ENCODE measurements around the gene TRIM69.

DNA sequence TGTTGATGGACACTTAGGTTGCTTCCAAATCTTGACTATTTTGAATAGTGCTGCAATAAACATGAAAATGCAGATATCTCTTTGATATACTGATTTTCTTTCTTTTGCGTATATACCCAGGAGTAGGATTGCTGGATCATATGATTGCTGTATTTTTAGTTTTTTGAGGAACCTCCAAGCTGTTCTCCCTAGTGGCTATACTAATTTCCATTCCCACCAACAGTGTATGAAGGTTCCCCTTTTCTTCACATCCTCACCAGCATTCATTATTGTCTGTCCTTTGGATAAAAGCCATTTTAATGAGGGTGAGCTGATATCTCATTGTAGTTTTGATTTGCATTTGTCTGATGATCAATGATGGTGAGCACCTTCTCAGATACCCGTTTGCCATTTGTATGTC is 37.7 kb upstream of the TRIM69 start:
- TF ChIP-seq, protein P1, sequence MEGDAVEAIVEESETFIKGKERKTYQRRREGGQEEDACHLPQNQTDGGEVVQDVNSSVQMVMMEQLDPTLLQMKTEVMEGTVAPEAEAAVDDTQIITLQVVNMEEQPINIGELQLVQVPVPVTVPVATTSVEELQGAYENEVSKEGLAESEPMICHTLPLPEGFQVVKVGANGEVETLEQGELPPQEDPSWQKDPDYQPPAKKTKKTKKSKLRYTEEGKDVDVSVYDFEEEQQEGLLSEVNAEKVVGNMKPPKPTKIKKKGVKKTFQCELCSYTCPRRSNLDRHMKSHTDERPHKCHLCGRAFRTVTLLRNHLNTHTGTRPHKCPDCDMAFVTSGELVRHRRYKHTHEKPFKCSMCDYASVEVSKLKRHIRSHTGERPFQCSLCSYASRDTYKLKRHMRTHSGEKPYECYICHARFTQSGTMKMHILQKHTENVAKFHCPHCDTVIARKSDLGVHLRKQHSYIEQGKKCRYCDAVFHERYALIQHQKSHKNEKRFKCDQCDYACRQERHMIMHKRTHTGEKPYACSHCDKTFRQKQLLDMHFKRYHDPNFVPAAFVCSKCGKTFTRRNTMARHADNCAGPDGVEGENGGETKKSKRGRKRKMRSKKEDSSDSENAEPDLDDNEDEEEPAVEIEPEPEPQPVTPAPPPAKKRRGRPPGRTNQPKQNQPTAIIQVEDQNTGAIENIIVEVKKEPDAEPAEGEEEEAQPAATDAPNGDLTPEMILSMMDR (conservative IDR thresholded peaks at IDR 0.05; ENCODE audit: low read depth, low read length), result no peak
- no peak for TF ChIP-seq POLR2A (IDR thresholded peaks at IDR 0.05; ENCODE audit: low read depth, low read length)
- TF ChIP-seq RFX5 (IDR thresholded peaks at IDR 0.05; ENCODE audit: low read depth, low read length), result no peak
- no peak for TF ChIP-seq MAFK (IDR thresholded peaks at IDR 0.05; ENCODE audit: low read depth, low read length)
- no peak for TF ChIP-seq FOS (IDR thresholded peaks at IDR 0.05; ENCODE audit: low read depth, low read length)
- TF ChIP-seq, protein P2, sequence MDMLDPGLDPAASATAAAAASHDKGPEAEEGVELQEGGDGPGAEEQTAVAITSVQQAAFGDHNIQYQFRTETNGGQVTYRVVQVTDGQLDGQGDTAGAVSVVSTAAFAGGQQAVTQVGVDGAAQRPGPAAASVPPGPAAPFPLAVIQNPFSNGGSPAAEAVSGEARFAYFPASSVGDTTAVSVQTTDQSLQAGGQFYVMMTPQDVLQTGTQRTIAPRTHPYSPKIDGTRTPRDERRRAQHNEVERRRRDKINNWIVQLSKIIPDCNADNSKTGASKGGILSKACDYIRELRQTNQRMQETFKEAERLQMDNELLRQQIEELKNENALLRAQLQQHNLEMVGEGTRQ (IDR thresholded peaks at IDR 0.05; ENCODE audit: low read depth, low read length), result no peak
- no peak for TF ChIP-seq RCOR1 (IDR thresholded peaks at IDR 0.05; ENCODE audit: insufficient replicate concordance, low read length)
- no peak for TF ChIP-seq CEBPB (IDR thresholded peaks at IDR 0.05; ENCODE audit: low read depth, low read length)
- no peak for TF ChIP-seq RAD21 (IDR thresholded peaks at IDR 0.05; ENCODE audit: low read length)
- no peak for TF ChIP-seq CHD1 (IDR thresholded peaks at IDR 0.05; ENCODE audit: low read depth, low read length)
- TF ChIP-seq, protein P3, sequence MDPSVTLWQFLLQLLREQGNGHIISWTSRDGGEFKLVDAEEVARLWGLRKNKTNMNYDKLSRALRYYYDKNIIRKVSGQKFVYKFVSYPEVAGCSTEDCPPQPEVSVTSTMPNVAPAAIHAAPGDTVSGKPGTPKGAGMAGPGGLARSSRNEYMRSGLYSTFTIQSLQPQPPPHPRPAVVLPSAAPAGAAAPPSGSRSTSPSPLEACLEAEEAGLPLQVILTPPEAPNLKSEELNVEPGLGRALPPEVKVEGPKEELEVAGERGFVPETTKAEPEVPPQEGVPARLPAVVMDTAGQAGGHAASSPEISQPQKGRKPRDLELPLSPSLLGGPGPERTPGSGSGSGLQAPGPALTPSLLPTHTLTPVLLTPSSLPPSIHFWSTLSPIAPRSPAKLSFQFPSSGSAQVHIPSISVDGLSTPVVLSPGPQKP (IDR thresholded peaks at IDR 0.05; ENCODE audit: borderline replicate concordance, low read depth, low read length), result no peak

All from IMR-90 (cell line).